Esophagus muscularis mucosa (tissue), 4 donors: ENCODE results near the gene PAQR9. TPM values are rescaled to one million over a fixed set of nuclear protein-coding genes. Genes with fewer than 3 reads are reported as not detected.

Experiments
- DNase-seq: peaks from one replicate; pipeline ENCODE4 v3.0.0-alpha.2; 2017; ENCODE audit errors: extremely low spot score
- H3K27ac ChIP-seq, 4 donors: fragments of 200-600 bp; sonication (generic); replicated peaks in 1 of 4; 1 replicate in 3 of 4; 2 replicates in 1 of 4; pipeline ENCODE4 v1.5.1; 2016 to 2019; ENCODE audit warnings: mild to moderate bottlenecking in 1 of 4
- H3K27me3 ChIP-seq, 4 donors: fragments of 200-600 bp; sonication (generic); one replicate each; pipeline versions ENCODE4 v1.5.1 to v1.6.0; 2016 to 2019
- H3K36me3 ChIP-seq, 4 donors: fragments of 200-600 bp; sonication (generic); one replicate each; pipeline ENCODE4 v1.5.1; 2016 to 2019
- H3K4me1 ChIP-seq, 4 donors: fragments of 200-600 bp; sonication (generic); one replicate each; pipeline ENCODE4 v1.5.1; 2016 to 2019
- H3K4me3 ChIP-seq, 4 donors: fragments of 200-600 bp; sonication (generic); 1 replicate in 2 of 4; 2 replicates in 2 of 4; pipeline ENCODE4 v1.5.1; 2016 to 2019; ENCODE audit warnings: mild to moderate bottlenecking in 4 of 4, moderate library complexity in 1 of 4
- H3K9me3 ChIP-seq, 4 donors: fragments of 200-600 bp; sonication (generic); 1 replicate in 3 of 4; 2 replicates in 1 of 4; pipeline ENCODE4 v1.5.1; 2016 to 2019
- CTCF ChIP-seq, 3 experiments: fragments of 200-600 bp in 2 of 3; fragments of 450-650 bp in 1 of 3; sonication (generic) in 2 of 3; IDR thresholded peaks; one replicate each; pipeline ENCODE4 v1.5.1; 2017 to 2019; ENCODE audit warnings: antibody characterized with exemption in 3 of 3, mild to moderate bottlenecking in 2 of 3, moderate library complexity in 1 of 3
- EP300 ChIP-seq: sonication (generic); formaldehyde crosslinking; IDR thresholded peaks from one replicate; pipeline ENCODE4 v1.6.1; 2017; ENCODE audit warnings: antibody characterized with exemption
- POLR2A ChIP-seq: fragments of 450-650 bp; IDR thresholded peaks from one replicate; pipeline ENCODE4 v1.6.1; 2017; ENCODE audit warnings: antibody characterized with exemption, moderate library complexity, mild to moderate bottlenecking, low read depth
- POLR2AphosphoS5 ChIP-seq, 2 donors: sonication (generic); formaldehyde crosslinking; IDR thresholded peaks; one replicate each; pipeline ENCODE4 v1.6.1; 2017; ENCODE audit warnings: antibody characterized with exemption in 2 of 2
- WGBS: methylation state at CpG from one replicate; pipeline ENCODE4 v1.1.5; 2018; 5-methylcytosine and 5-hydroxymethylcytosine counted together
- intact Hi-C: fragments of 100-400 bp; cut with DNase I; formaldehyde crosslinking; loops from one replicate; pipeline ENCODE4 v1.15.1; 2023
- total RNA-seq, 4 donors: library from RNA; depleted of rRNA; stranded (reverse); fragments of >200 nt; gene quantifications; one replicate each; pipeline versions ENCODE4 v1.1.0 to v1.2.1, GENCODE V29; 2016

Gene PAQR9
- total RNA-seq, 4 donors from 2014 or later = not detected

GRCh38 chr3:142929890-142930289, 33.6 kb downstream of the PAQR9 start:
- Histone ChIP-seq H3K27ac (no peak overlapping the region), H3K27me3 (peaks cover 0 to 5% (median 0%) of the 10 kb centered on the region in 4 donors), H3K36me3 (no peaks in the 10 kb centered on the region), H3K4me1 (no peaks in the 10 kb centered on the region), H3K9me3 (no peaks in the 10 kb centered on the region), H3K4me3 (no peak overlapping the region)
- no peak for DNase-seq
- intact Hi-C loops = no loop called here
- 93% methylated on average over 3 of the region's 3 CpGs for WGBS
- TF ChIP-seq CTCF (IDR thresholded peaks at IDR 0.05) (no peak), EP300 (no peak), POLR2A (no peak), POLR2AphosphoS5 (IDR thresholded peaks at IDR 0.05) (no peak)

GRCh38 chr3:142929109-142929508, 34.4 kb downstream of the PAQR9 start:
- intact Hi-C loops = no loop called here
- Histone ChIP-seq H3K9me3 (no peaks in the 10 kb centered on the region), H3K4me1 (no peaks in the 10 kb centered on the region), H3K27ac (no peak overlapping the region), H3K36me3 (no peaks in the 10 kb centered on the region), H3K4me3 (no peak overlapping the region), H3K27me3 (peaks cover 0 to 5% (median 0%) of the 10 kb centered on the region in 4 donors)
- WGBS = 13% methylated on average over 3 of the region's 3 CpGs
- TF ChIP-seq POLR2A = no peak
- peak in 2 of 3 experiments; percentile 9 to 33 for TF ChIP-seq CTCF (IDR thresholded peaks at IDR 0.05)
- TF ChIP-seq POLR2AphosphoS5 (IDR thresholded peaks at IDR 0.05) = no peak
- TF ChIP-seq EP300 = no peak
- no peak for DNase-seq

GRCh38 chr3:142926368-142926944, 37.0 kb downstream of the PAQR9 start:
- DNase-seq = no peak
- TF ChIP-seq CTCF (IDR thresholded peaks at IDR 0.05) (no peak), EP300 (no peak), POLR2AphosphoS5 (IDR thresholded peaks at IDR 0.05) (no peak), POLR2A (no peak)
- Histone ChIP-seq H3K4me3 (no peak overlapping the region), H3K36me3 (no peaks in the 10 kb centered on the region), H3K9me3 (no peaks in the 10 kb centered on the region), H3K27ac (no peak overlapping the region), H3K4me1 (no peaks in the 10 kb centered on the region), H3K27me3 (peaks cover 0 to 5% (median 0%) of the 10 kb centered on the region in 4 donors)
- intact Hi-C loops = no loop called here
- WGBS = 89% methylated on average over 3 of the region's 3 CpGs

GRCh38 chr3:142925140-142925539, 38.3 kb downstream of the PAQR9 start:
- no peaks in the 10 kb centered on the region for H3K9me3 ChIP-seq
- peaks cover 0 to 5% (median 0%) of the 10 kb centered on the region in 4 donors for H3K27me3 ChIP-seq
- no peaks in the 10 kb centered on the region for H3K36me3 ChIP-seq
- no peak overlapping the region for H3K4me3 ChIP-seq
- DNase-seq = peak; percentile 64
- H3K27ac ChIP-seq = no peak overlapping the region
- no peaks in the 10 kb centered on the region for H3K4me1 ChIP-seq
- TF ChIP-seq POLR2AphosphoS5 (IDR thresholded peaks at IDR 0.05) (no peak), CTCF (IDR thresholded peaks at IDR 0.05) (no peak), EP300 (no peak), POLR2A (no peak)
- intact Hi-C loops = no loop called here

GRCh38 chr3:142923694-142924093, 39.8 kb downstream of the PAQR9 start:
- Histone ChIP-seq H3K36me3 (no peaks in the 10 kb centered on the region), H3K4me1 (no peaks in the 10 kb centered on the region), H3K4me3 (no peak overlapping the region), H3K9me3 (no peaks in the 10 kb centered on the region), H3K27ac (no peak overlapping the region), H3K27me3 (peaks cover 0 to 5% (median 0%) of the 10 kb centered on the region in 4 donors)
- intact Hi-C loops = no loop called here
- no peak for TF ChIP-seq POLR2AphosphoS5 (IDR thresholded peaks at IDR 0.05)
- no peak for TF ChIP-seq EP300
- no peak for TF ChIP-seq CTCF (IDR thresholded peaks at IDR 0.05)
- TF ChIP-seq POLR2A = no peak
- DNase-seq = no peak
